Measurements from ENCODE around the gene STT3B.
A peak's percentile ranks its signal among the peaks of the same experiment; 100 is the strongest.

STT3B gene

GRCh38 chr3:31532587-31533168 is at the start of gene STT3B:
TSS of gene STT3B (plus strand) at chr3:31532925. CDS start at chr3:31532999, 74 bp downstream.
- Mint-ChIP-seq H3K4me3 (no peak within 1 kb of the TSS), H3K27me3 (peaks cover 6% of the 10 kb centered on the region)
- DNase-seq, result peak; percentile 87

GRCh38 chr3:31483776-31484175 is 48.9 kb upstream of the STT3B start:
- Mint-ChIP-seq H3K4me3 (no peak overlapping the region), H3K4me1 (no peaks in the 10 kb centered on the region), H3K27ac (no peak overlapping the region), H3K9me3 (peaks cover 22% of the 10 kb centered on the region), H3K36me3 (no peaks in the 10 kb centered on the region), H3K27me3 (peaks cover 3% of the 10 kb centered on the region)
- DNase-seq, result no peak
- CTCF ChIA-PET, result no interaction called here

More at GRCh38 chr3:31532587-31533168, at the start of gene STT3B:
- Mint-ChIP-seq H3K4me1 (peaks cover 17% of the 10 kb centered on the region), H3K9me3 (no peaks in the 10 kb centered on the region), H3K27ac (peak within 1 kb of the TSS; percentile 99), H3K36me3 (peaks cover 32% of the 10 kb centered on the region)
- CTCF ChIA-PET, result interaction anchor here (0.6 to 2.5 kb wide), 7 partner anchors 10 to 264 kb away, joined by 3 to 11 read pairs (median 3); no protein-coding TSS in a partner anchor

- H3K36me3 Mint-ChIP-seq, result no peaks in the 10 kb centered on the region
- DNase-seq, result no peak
- H3K4me1 Mint-ChIP-seq, result no peaks in the 10 kb centered on the region
- H3K27me3 Mint-ChIP-seq, result peaks cover 3% of the 10 kb centered on the region
- CTCF ChIA-PET, result no interaction called here
- H3K9me3 Mint-ChIP-seq, result peaks cover 18% of the 10 kb centered on the region
- H3K27ac Mint-ChIP-seq, result no peak overlapping the region
- H3K4me3 Mint-ChIP-seq, result no peak overlapping the region
Observed at GRCh38 chr3:31485196-31485595, 47.5 kb upstream of the STT3B start.

- Mint-ChIP-seq H3K27ac (no peak overlapping the region), H3K4me1 (no peaks in the 10 kb centered on the region), H3K4me3 (no peak overlapping the region), H3K9me3 (peaks cover 29% of the 10 kb centered on the region), H3K36me3 (peaks cover 5% of the 10 kb centered on the region), H3K27me3 (peaks cover 3% of the 10 kb centered on the region)
- CTCF ChIA-PET, result no interaction called here
- no peak for DNase-seq
Observed at GRCh38 chr3:31486865-31487533, 45.7 kb upstream of the STT3B start.

GRCh38 chr3:31488475-31489017 is 44.2 kb upstream of the STT3B start:
- no peak for DNase-seq
- peaks cover 3% of the 10 kb centered on the region for H3K27me3 Mint-ChIP-seq
- peaks cover 10% of the 10 kb centered on the region for H3K36me3 Mint-ChIP-seq
- peaks cover 35% of the 10 kb centered on the region for H3K9me3 Mint-ChIP-seq
- CTCF ChIA-PET, result no interaction called here
- H3K4me1 Mint-ChIP-seq, result no peaks in the 10 kb centered on the region
- H3K27ac Mint-ChIP-seq, result no peak overlapping the region
- H3K4me3 Mint-ChIP-seq, result no peak overlapping the region

- Mint-ChIP-seq H3K27ac (no peak overlapping the region), H3K27me3 (peaks cover 3% of the 10 kb centered on the region), H3K4me1 (no peaks in the 10 kb centered on the region), H3K36me3 (peaks cover 16% of the 10 kb centered on the region), H3K9me3 (peaks cover 40% of the 10 kb centered on the region), H3K4me3 (no peak overlapping the region)
- CTCF ChIA-PET, result no interaction called here
- DNase-seq, result no peak
Observed at GRCh38 chr3:31490502-31490901, 42.2 kb upstream of the STT3B start.

- Mint-ChIP-seq H3K9me3 (peaks cover 42% of the 10 kb centered on the region), H3K4me1 (no peaks in the 10 kb centered on the region), H3K4me3 (no peak overlapping the region), H3K27ac (no peak overlapping the region), H3K36me3 (peaks cover 16% of the 10 kb centered on the region), H3K27me3 (peaks cover 3% of the 10 kb centered on the region)
- DNase-seq, result no peak
- CTCF ChIA-PET, result no interaction called here
Observed at GRCh38 chr3:31491660-31492059, 41.1 kb upstream of the STT3B start.

GRCh38 chr3:31493149-31493548 is 39.6 kb upstream of the STT3B start:
- Mint-ChIP-seq H3K4me3 (no peak overlapping the region), H3K27ac (no peak overlapping the region), H3K9me3 (peaks cover 37% of the 10 kb centered on the region), H3K27me3 (no peaks in the 10 kb centered on the region), H3K4me1 (no peaks in the 10 kb centered on the region), H3K36me3 (peaks cover 16% of the 10 kb centered on the region)
- CTCF ChIA-PET, result no interaction called here
- no peak for DNase-seq

GRCh38 chr3:31495971-31496665 is 36.6 kb upstream of the STT3B start:
- Mint-ChIP-seq H3K4me3 (no peak overlapping the region), H3K27ac (no peak overlapping the region), H3K27me3 (peaks cover 4% of the 10 kb centered on the region), H3K4me1 (no peaks in the 10 kb centered on the region), H3K9me3 (peaks cover 21% of the 10 kb centered on the region), H3K36me3 (peaks cover 12% of the 10 kb centered on the region)
- CTCF ChIA-PET, result interaction anchor here (0.7 kb wide), 2 partner anchors 35 to 119 kb away, joined by 3 read pairs; no protein-coding TSS in a partner anchor
- no peak for DNase-seq

- peaks cover 4% of the 10 kb centered on the region for H3K27me3 Mint-ChIP-seq
- H3K27ac Mint-ChIP-seq, result no peak overlapping the region
- H3K4me3 Mint-ChIP-seq, result no peak overlapping the region
- H3K4me1 Mint-ChIP-seq, result peaks cover 2% of the 10 kb centered on the region
- CTCF ChIA-PET, result no interaction called here
- H3K36me3 Mint-ChIP-seq, result peaks cover 5% of the 10 kb centered on the region
- no peak for DNase-seq
- H3K9me3 Mint-ChIP-seq, result peaks cover 10% of the 10 kb centered on the region
Observed at GRCh38 chr3:31498791-31499190, 33.9 kb upstream of the STT3B start.

GRCh38 chr3:31499281-31499680 is 33.4 kb upstream of the STT3B start:
- Mint-ChIP-seq H3K36me3 (peaks cover 4% of the 10 kb centered on the region), H3K9me3 (peaks cover 10% of the 10 kb centered on the region), H3K4me1 (peaks cover 2% of the 10 kb centered on the region), H3K27ac (no peak overlapping the region), H3K27me3 (peaks cover 4% of the 10 kb centered on the region), H3K4me3 (no peak overlapping the region)
- CTCF ChIA-PET, result no interaction called here
- no peak for DNase-seq

GRCh38 chr3:31502803-31503221 is 29.9 kb upstream of the STT3B start:
- H3K9me3 Mint-ChIP-seq, result peaks cover 5% of the 10 kb centered on the region
- H3K4me3 Mint-ChIP-seq, result no peak overlapping the region
- peaks cover 33% of the 10 kb centered on the region for H3K4me1 Mint-ChIP-seq
- H3K27me3 Mint-ChIP-seq, result peaks cover 4% of the 10 kb centered on the region
- DNase-seq, result no peak
- H3K36me3 Mint-ChIP-seq, result peaks cover 10% of the 10 kb centered on the region
- no peak overlapping the region for H3K27ac Mint-ChIP-seq
- CTCF ChIA-PET, result no interaction called here

- CTCF ChIA-PET, result interaction anchor here (0.6 kb wide), 1 partner anchor 1216 kb away, joined by 3 read pairs; no protein-coding TSS in a partner anchor
- Mint-ChIP-seq H3K9me3 (peaks cover 5% of the 10 kb centered on the region), H3K27me3 (peaks cover 4% of the 10 kb centered on the region), H3K4me1 (peaks cover 40% of the 10 kb centered on the region), H3K36me3 (peaks cover 10% of the 10 kb centered on the region), H3K27ac (no peak overlapping the region), H3K4me3 (no peak overlapping the region)
- no peak for DNase-seq
Observed at GRCh38 chr3:31503456-31503855, 29.3 kb upstream of the STT3B start.

- Mint-ChIP-seq H3K36me3 (peaks cover 10% of the 10 kb centered on the region), H3K27me3 (peaks cover under 1% of the 10 kb centered on the region), H3K9me3 (peaks cover 2% of the 10 kb centered on the region), H3K4me3 (no peak overlapping the region), H3K4me1 (peaks cover 47% of the 10 kb centered on the region), H3K27ac (no peak overlapping the region)
- CTCF ChIA-PET, result interaction anchor here (0.6 kb wide), 1 partner anchor 1217 kb away, joined by 3 read pairs; no protein-coding TSS in a partner anchor
- DNase-seq, result no peak
Observed at GRCh38 chr3:31504230-31504629, 28.5 kb upstream of the STT3B start.
